HG02885 (cell line): ENCODE results near the gene FAM110A.
"Not testable (repeated sequence)": the region's sequence is repeated elsewhere in the genome, so short reads cannot be mapped to it uniquely, and the experiment has no call there.

Source experiments
- ATAC-seq: cut with Tn5 transposase; IDR thresholded peaks from one replicate; pipeline ENCODE4 v1.9.1; 2021; ENCODE audit warnings: mild to moderate bottlenecking; ENCODE audit not compliant: unreplicated experiment, poor library complexity

The FAM110A gene

DNA sequence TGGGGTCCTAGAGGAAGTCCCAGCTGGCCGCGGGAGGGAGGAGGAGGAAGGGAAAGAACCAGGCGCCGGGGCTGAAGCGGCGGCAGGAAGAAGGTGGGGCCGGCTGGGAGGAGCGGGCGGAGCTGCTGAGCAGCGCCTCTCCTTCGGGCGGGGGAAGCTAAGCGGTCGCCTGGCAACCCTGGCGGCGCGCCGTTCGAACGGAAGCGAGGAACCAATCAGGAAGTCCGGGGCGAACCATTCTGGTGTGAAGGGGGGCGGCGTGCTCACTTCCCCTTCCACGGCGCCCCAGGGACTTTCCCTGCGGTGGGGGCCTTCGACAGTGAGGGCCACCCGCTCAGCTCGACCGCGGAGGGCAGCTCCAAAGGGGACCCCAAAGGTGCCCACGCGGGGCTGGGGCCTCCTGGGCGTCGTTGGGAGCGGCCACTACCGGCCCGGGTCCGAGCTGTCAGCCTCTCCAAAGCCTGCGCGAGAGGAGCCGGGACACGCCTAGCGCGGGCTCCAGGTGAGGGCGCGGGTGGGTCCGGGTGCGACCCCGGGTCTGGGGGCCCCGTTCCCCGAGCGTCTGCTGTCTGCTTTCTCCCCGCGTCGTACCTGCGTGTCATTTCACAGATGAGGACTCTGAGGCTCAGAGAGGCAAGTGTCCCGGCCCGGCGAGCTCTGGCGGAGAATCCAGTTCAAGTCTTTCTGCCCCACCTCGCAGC lies at the start of gene FAM110A:
Gene FAM110A (plus strand): TSS at position 266 of the 701 bp plus-strand sequence. CDS start 11,090 bp downstream, outside the sequence.
- ATAC-seq: peak; percentile 95

DNA sequence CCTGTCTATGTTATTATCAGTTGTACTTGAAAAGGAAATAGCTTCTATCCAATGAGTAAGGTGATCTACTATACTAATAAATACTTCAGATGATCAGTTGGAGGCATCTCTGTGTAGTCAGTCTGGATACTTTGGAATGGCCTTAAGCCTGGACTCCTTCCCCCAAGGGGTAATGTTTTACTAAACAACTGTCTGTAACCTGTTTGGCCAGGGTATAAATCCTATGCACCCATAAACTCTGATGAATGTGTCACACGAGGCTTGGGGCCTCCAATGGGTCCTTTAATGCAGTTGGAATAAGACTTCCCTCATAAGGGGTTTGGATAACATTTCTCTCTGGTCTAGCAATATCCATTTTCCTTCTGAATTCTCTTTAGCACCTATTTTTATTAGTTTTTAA lies 45.7 kb upstream of the FAM110A start:
- no peak for ATAC-seq

DNA sequence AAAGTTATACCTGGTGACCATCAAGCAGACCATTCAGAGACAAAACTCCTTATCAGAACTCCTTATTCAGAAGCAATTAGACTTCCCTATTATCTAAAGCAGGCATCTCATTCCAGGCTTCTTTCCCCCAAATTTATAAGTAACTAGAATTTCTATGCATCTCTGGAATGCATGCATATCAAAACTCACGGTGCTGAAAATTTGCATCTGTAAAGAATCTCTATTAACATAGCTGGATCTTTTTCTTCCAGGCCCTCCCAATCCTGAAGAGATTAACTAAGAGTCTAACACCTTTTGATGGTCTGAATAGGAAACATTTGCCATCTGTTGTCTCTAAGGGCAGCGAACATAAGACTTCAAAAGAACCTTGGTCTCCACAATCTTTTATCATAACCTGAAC lies 42.5 kb upstream of the FAM110A start:
- no peak for ATAC-seq

GRCh38 chr20:792248-792647 lies 41.3 kb upstream of the FAM110A start:
- no peak for ATAC-seq

DNA sequence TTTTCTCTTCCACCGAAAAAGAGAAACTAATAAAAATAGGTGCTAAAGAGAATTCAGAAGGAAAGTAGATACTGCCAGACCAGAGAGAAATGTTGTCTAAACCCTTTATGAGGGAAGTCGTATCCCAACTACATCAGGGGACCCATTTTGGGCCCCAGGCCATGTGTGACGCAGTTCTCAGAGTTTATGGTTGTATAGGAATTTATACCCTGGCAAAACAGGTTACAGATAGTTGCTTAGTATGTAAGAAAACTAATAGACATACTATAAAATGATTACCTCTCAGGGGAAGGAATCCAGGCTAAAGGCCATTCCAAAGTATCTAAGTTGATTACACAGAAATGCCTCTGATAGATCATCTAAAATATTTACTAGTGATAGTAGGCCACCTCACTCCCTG lies 36.6 kb upstream of the FAM110A start:
- no peak for ATAC-seq

DNA sequence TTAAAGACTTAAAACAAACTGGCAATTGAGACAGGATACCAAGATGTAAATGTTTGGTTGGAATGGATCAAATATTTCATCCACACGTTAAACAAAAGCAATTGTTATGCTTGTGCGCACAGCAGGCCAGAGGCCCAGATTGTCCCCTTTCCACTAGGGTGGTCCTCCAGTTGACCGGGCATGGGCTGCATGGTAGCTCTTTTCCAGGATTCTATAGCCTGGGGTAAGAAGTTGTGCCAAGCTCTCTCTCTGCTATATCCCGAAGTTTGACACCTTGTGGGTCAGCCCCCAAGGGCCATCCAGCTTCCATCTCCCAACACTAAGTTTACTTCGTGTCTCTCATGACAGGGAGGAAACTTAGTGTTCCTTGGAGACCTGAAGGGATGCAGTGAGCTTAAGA lies 34.8 kb upstream of the FAM110A start:
- ATAC-seq: not testable (repeated sequence)

DNA sequence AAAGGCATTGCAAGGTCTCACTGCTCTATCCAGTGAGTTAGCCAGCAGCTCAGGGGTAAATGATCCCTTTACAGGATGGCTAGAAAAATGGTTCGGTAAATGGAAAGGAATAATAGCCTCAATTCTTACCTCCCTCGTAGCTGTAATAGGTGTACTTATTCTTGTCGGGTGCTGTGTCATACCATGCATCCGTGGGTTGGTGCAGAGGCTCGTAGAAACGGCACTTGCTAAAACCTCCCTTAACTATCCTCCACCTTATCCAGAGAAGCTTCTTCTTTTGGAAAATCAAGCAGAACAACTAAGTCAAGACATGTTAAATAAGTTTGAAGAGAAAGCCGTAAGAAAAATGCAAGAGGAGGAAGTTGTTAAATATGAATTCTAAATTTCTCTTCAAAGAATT lies 33.5 kb upstream of the FAM110A start:
- not testable (repeated sequence) for ATAC-seq

- ATAC-seq: no peak
These were observed 31.8 kb upstream of the FAM110A start for GRCh38 chr20:801678-802077.

- ATAC-seq: no peak
These were observed 27.8 kb upstream of the FAM110A start for GRCh38 chr20:805713-806112.

DNA sequence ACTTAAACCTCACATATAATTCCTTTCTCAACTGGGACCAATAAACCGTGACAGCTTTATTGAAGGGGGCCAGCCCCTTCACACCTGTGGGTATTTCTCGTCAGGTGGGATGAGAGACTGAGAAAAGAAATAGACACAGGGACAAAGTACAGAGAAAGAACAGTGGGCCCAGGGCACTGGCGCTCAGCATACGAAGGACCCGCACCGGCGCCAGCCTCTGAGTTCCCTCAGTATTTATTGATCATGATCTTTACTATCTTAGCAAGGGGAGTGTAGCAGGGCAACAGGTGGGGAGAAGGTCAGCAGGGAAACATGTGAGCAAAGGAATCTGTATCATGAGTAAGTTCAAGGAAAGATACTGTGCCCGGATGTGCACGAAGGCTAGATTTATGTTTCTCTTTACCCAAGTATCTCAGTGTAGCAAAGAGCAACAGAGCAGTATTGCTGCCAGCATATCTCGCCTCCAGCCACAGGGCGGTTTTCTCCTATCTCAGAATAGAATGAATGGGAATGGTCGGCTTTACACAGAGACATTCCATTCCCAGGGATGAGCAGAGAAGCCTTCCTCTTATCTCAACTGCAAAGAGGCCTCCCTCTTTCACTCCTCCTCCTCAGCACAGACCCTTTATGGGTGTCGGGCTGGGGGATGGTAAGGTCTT lies 21.6 kb upstream of the FAM110A start:
- not testable (repeated sequence) for ATAC-seq

GRCh38 chr20:812435-812814 lies 21.1 kb upstream of the FAM110A start:
- not testable (repeated sequence) for ATAC-seq

GRCh38 chr20:813390-813789 lies 20.1 kb upstream of the FAM110A start:
- ATAC-seq: no peak

DNA sequence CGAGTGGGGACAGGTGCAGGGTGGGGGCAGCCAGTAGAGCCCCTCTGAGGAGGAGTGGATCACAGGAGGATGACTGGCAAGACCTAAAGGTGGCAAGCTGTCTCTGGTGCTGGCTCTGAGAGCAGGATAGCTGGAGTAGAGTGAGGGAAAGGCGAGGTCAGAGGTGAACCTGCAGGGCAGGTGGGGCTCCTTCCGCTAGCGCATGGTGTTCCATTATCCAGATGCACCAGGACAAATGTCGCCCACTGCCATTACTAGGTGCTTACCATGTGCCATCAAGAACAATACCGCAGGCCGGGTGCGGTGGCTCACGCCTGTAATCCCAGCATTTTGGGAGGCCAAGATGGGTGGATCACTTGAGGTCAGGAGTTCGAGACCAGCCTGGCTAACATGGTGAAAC lies 18.3 kb upstream of the FAM110A start:
- no peak for ATAC-seq

DNA sequence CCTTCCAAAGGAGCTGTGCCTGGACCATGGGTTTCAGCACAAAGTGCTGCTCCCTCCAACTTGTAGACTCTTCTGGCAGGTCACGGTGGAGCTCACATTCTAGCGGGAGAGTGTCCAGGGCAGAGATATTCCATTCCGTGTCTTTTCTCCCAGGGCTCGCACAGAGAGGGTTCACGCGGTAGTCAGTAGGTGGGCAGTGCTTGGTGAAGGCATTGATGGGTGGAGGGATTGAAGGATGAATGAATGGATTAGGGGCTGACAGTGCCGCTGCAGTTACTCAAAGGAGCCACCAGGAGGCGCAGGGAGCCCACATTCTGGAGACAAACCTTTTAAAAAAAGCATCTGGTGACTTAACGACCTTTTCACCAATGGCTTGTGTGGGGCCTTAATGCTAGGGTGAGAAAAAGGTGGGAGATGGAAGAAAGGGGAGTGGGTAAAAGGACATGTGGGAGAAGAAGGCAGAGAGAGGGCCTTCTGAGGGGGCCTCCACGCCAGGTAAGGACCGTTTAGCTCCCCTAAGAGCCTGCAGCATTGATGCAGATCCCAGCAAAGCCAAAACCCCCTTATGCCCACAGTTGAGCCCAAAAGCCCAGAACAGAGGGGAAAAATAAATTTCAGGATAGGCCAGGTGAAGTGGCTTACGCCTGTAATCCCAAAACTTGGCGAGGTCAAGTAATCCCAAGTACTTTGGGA lies 17.5 kb upstream of the FAM110A start:
- ATAC-seq: no peak

DNA sequence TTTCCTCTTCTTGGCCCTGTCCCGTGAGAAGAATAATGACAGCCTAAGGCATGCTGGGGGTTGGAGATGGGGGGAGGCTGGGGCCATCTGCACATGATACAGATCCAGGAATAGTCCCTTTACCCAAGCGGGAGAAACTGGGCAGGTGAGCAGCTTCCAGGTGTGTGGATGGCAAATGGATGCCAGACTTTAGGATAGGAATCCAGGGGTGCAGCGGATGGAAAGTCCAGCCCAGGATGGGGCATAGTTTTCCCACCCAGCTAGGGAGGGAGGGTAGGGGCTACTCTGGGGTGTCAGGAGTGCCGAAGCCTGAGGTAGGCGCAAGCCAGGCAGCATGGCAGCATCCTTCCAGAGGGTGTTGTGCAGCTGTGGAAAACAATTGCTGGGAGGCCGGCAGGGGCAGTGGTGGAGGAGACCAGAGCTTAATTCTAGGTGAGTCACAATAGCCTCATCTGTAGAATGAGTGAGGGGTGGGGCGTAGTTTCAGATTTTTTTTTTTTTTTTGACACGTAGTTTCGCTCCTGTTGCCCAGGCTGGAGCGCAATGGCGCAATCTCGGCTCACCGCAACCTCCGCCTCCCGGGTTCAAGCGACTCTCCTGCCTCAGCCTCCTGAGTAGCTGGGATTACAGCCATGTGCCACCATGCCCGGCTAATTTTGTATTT lies 15.4 kb upstream of the FAM110A start:
- no peak for ATAC-seq

GRCh38 chr20:819680-820322 lies 13.7 kb upstream of the FAM110A start:
- no peak for ATAC-seq

- no peak for ATAC-seq
These were observed 13.1 kb upstream of the FAM110A start for GRCh38 chr20:820323-820953.

- ATAC-seq: no peak
These were observed 12.3 kb upstream of the FAM110A start for GRCh38 chr20:821046-821730.

GRCh38 chr20:821731-822065 lies 11.8 kb upstream of the FAM110A start:
- ATAC-seq: no peak
